ENCODE results near the gene GSTM4.

Gene GSTM4

GRCh38 chr1:109632671-109633346, 23.1 kb upstream of the GSTM4 start:
- Histone ChIP-seq H3K4me1 (ENCODE audit: control insufficient read depth, insufficient read depth, low read length) (peaks cover 11% of the 10 kb centered on the region), H3K36me3 (ENCODE audit: insufficient read depth, low read length) (peaks cover 40% of the 10 kb centered on the region), H3K27me3 (ENCODE audit: control insufficient read depth, insufficient read depth, low read length) (no peaks in the 10 kb centered on the region), H3K9ac (ENCODE audit: low read depth, low read length) (no peak overlapping the region), H3K4me3 (ENCODE audit: low read length) (no peak overlapping the region), H3K9me3 (replicated peaks; ENCODE audit: low read length) (no peaks in the 10 kb centered on the region), H3K4me2 (ENCODE audit: low read length) (no peak overlapping the region)

- H3K9me3 ChIP-seq (replicated peaks; ENCODE audit: low read length) = no peaks in the 10 kb centered on the region
- no peak overlapping the region for H3K4me3 ChIP-seq (ENCODE audit: low read length)
- H3K27me3 ChIP-seq (ENCODE audit: control insufficient read depth, insufficient read depth, low read length) = no peaks in the 10 kb centered on the region
- H3K36me3 ChIP-seq (ENCODE audit: insufficient read depth, low read length) = peaks cover 25% of the 10 kb centered on the region
- no peak overlapping the region for H3K4me2 ChIP-seq (ENCODE audit: low read length)
- peaks cover 11% of the 10 kb centered on the region for H3K4me1 ChIP-seq (ENCODE audit: control insufficient read depth, insufficient read depth, low read length)
- H3K9ac ChIP-seq (ENCODE audit: low read depth, low read length) = no peak overlapping the region
Measured at GRCh38 chr1:109634292-109634691, 21.6 kb upstream of the GSTM4 start.

GRCh38 chr1:109634771-109635750, 20.8 kb upstream of the GSTM4 start:
- peaks cover 11% of the 10 kb centered on the region for H3K4me1 ChIP-seq (ENCODE audit: control insufficient read depth, insufficient read depth, low read length)
- H3K27me3 ChIP-seq (ENCODE audit: control insufficient read depth, insufficient read depth, low read length) = no peaks in the 10 kb centered on the region
- no peaks in the 10 kb centered on the region for H3K9me3 ChIP-seq (replicated peaks; ENCODE audit: low read length)
- no peak overlapping the region for H3K4me3 ChIP-seq (ENCODE audit: low read length)
- no peak overlapping the region for H3K9ac ChIP-seq (ENCODE audit: low read depth, low read length)
- H3K4me2 ChIP-seq (ENCODE audit: low read length) = no peak overlapping the region
- H3K36me3 ChIP-seq (ENCODE audit: insufficient read depth, low read length) = peaks cover 18% of the 10 kb centered on the region

- Histone ChIP-seq H3K36me3 (ENCODE audit: insufficient read depth, low read length) (peaks cover 13% of the 10 kb centered on the region), H3K9me3 (replicated peaks; ENCODE audit: low read length) (no peaks in the 10 kb centered on the region), H3K4me1 (ENCODE audit: control insufficient read depth, insufficient read depth, low read length) (peaks cover 11% of the 10 kb centered on the region), H3K4me2 (ENCODE audit: low read length) (no peak overlapping the region), H3K9ac (ENCODE audit: low read depth, low read length) (no peak overlapping the region), H3K4me3 (ENCODE audit: low read length) (no peak overlapping the region), H3K27me3 (ENCODE audit: control insufficient read depth, insufficient read depth, low read length) (no peaks in the 10 kb centered on the region)
Measured at GRCh38 chr1:109635862-109636200, 20.1 kb upstream of the GSTM4 start.

GRCh38 chr1:109636201-109636952, 19.5 kb upstream of the GSTM4 start:
- no peaks in the 10 kb centered on the region for H3K9me3 ChIP-seq (replicated peaks; ENCODE audit: low read length)
- H3K4me3 ChIP-seq (ENCODE audit: low read length) = no peak overlapping the region
- peaks cover 11% of the 10 kb centered on the region for H3K4me1 ChIP-seq (ENCODE audit: control insufficient read depth, insufficient read depth, low read length)
- H3K36me3 ChIP-seq (ENCODE audit: insufficient read depth, low read length) = peaks cover 7% of the 10 kb centered on the region
- H3K27me3 ChIP-seq (ENCODE audit: control insufficient read depth, insufficient read depth, low read length) = no peaks in the 10 kb centered on the region
- peak overlapping the region; percentile 42 for H3K4me2 ChIP-seq (ENCODE audit: low read length)
- H3K9ac ChIP-seq (ENCODE audit: low read depth, low read length) = no peak overlapping the region

- Histone ChIP-seq H3K27me3 (ENCODE audit: control insufficient read depth, insufficient read depth, low read length) (no peaks in the 10 kb centered on the region), H3K4me2 (ENCODE audit: low read length) (no peak overlapping the region), H3K9ac (ENCODE audit: low read depth, low read length) (no peak overlapping the region), H3K9me3 (replicated peaks; ENCODE audit: low read length) (no peaks in the 10 kb centered on the region), H3K4me1 (ENCODE audit: control insufficient read depth, insufficient read depth, low read length) (peaks cover 11% of the 10 kb centered on the region), H3K36me3 (ENCODE audit: insufficient read depth, low read length) (no peaks in the 10 kb centered on the region), H3K4me3 (ENCODE audit: low read length) (no peak overlapping the region)
Measured at GRCh38 chr1:109637446-109637845, 18.5 kb upstream of the GSTM4 start.

- no peak overlapping the region for H3K4me3 ChIP-seq (ENCODE audit: low read length)
- no peak overlapping the region for H3K4me2 ChIP-seq (ENCODE audit: low read length)
- H3K36me3 ChIP-seq (ENCODE audit: insufficient read depth, low read length) = no peaks in the 10 kb centered on the region
- no peaks in the 10 kb centered on the region for H3K27me3 ChIP-seq (ENCODE audit: control insufficient read depth, insufficient read depth, low read length)
- no peaks in the 10 kb centered on the region for H3K9me3 ChIP-seq (replicated peaks; ENCODE audit: low read length)
- H3K9ac ChIP-seq (ENCODE audit: low read depth, low read length) = no peak overlapping the region
- peaks cover 13% of the 10 kb centered on the region for H3K4me1 ChIP-seq (ENCODE audit: control insufficient read depth, insufficient read depth, low read length)
Measured at GRCh38 chr1:109639063-109639840, 16.6 kb upstream of the GSTM4 start.

- Histone ChIP-seq H3K4me1 (ENCODE audit: control insufficient read depth, insufficient read depth, low read length) (peaks cover 13% of the 10 kb centered on the region), H3K4me3 (ENCODE audit: low read length) (no peak overlapping the region), H3K4me2 (ENCODE audit: low read length) (no peak overlapping the region), H3K27me3 (ENCODE audit: control insufficient read depth, insufficient read depth, low read length) (no peaks in the 10 kb centered on the region), H3K36me3 (ENCODE audit: insufficient read depth, low read length) (no peaks in the 10 kb centered on the region), H3K9me3 (replicated peaks; ENCODE audit: low read length) (no peaks in the 10 kb centered on the region), H3K9ac (ENCODE audit: low read depth, low read length) (no peak overlapping the region)
Measured at GRCh38 chr1:109639841-109640184, 16.1 kb upstream of the GSTM4 start.

- no peaks in the 10 kb centered on the region for H3K36me3 ChIP-seq (ENCODE audit: insufficient read depth, low read length)
- H3K4me3 ChIP-seq (ENCODE audit: low read length) = no peak overlapping the region
- H3K27me3 ChIP-seq (ENCODE audit: control insufficient read depth, insufficient read depth, low read length) = no peaks in the 10 kb centered on the region
- no peaks in the 10 kb centered on the region for H3K9me3 ChIP-seq (replicated peaks; ENCODE audit: low read length)
- H3K4me1 ChIP-seq (ENCODE audit: control insufficient read depth, insufficient read depth, low read length) = peaks cover 13% of the 10 kb centered on the region
- H3K4me2 ChIP-seq (ENCODE audit: low read length) = no peak overlapping the region
- H3K9ac ChIP-seq (ENCODE audit: low read depth, low read length) = no peak overlapping the region
Measured at GRCh38 chr1:109640285-109640865, 15.5 kb upstream of the GSTM4 start.

- no peaks in the 10 kb centered on the region for H3K36me3 ChIP-seq (ENCODE audit: insufficient read depth, low read length)
- no peaks in the 10 kb centered on the region for H3K27me3 ChIP-seq (ENCODE audit: control insufficient read depth, insufficient read depth, low read length)
- no peak overlapping the region for H3K4me2 ChIP-seq (ENCODE audit: low read length)
- H3K4me3 ChIP-seq (ENCODE audit: low read length) = no peak overlapping the region
- no peaks in the 10 kb centered on the region for H3K9me3 ChIP-seq (replicated peaks; ENCODE audit: low read length)
- H3K9ac ChIP-seq (ENCODE audit: low read depth, low read length) = no peak overlapping the region
- H3K4me1 ChIP-seq (ENCODE audit: control insufficient read depth, insufficient read depth, low read length) = peaks cover 9% of the 10 kb centered on the region
Measured at GRCh38 chr1:109641078-109641740, 14.7 kb upstream of the GSTM4 start.
